PC-9 (cell line): ENCODE measurements around the gene EMD.

Source experiments
- EZH2 ChIP-seq: fragments of 200-600 bp; sonication (generic); IDR thresholded peaks from 2 replicates; pipeline ENCODE4 v1.8.0; 2017; ENCODE audit warnings: antibody characterized with exemption, low read depth
- TF ChIP-seq, protein P1 (sequence below): fragments of 200-600 bp; sonication (generic); conservative IDR thresholded peaks from 2 replicates; pipeline ENCODE4 v1.6.1; 2017; ENCODE audit warnings: mixed run types, antibody characterized with exemption, mild to moderate bottlenecking, moderate library complexity

DNA sequence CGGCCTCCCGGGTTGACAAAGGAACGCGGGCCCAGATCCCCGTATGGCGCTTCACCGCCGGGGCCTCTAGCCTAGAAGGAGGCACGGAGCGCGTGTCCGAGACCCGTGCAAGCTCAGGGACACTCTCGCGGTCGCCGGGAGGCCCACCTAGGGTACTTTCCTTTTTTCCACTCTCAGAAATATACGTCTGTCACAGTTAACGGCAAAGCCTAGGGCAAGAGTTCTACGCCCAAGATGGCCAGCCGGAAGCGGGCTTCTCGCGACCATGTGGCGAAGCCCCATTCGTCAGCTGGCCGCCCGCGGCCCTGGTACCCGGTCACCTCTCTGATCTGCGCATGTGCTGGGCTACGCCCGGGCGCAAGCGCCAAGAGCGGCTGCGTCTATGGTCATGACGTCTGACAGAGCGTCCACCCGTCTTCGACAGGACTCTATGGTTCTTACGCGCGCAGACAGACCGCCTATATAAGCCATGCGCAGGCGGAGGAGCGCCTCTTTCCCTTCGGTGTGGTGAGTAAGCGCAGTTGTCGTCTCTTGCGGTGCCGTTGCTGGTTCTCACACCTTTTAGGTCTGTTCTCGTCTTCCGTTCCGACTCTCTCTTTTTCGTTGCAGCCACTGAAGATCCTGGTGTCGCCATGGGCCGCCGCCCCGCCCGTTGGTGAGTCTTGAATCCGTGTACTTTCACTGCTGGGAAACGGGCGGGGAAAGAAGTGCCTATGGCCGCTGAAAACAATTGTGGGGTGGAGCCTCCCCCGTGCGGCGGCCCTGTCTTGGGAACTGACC is 19.0 kb downstream of the EMD start, which contains the start of gene RPL10:
- TF ChIP-seq, protein P1, sequence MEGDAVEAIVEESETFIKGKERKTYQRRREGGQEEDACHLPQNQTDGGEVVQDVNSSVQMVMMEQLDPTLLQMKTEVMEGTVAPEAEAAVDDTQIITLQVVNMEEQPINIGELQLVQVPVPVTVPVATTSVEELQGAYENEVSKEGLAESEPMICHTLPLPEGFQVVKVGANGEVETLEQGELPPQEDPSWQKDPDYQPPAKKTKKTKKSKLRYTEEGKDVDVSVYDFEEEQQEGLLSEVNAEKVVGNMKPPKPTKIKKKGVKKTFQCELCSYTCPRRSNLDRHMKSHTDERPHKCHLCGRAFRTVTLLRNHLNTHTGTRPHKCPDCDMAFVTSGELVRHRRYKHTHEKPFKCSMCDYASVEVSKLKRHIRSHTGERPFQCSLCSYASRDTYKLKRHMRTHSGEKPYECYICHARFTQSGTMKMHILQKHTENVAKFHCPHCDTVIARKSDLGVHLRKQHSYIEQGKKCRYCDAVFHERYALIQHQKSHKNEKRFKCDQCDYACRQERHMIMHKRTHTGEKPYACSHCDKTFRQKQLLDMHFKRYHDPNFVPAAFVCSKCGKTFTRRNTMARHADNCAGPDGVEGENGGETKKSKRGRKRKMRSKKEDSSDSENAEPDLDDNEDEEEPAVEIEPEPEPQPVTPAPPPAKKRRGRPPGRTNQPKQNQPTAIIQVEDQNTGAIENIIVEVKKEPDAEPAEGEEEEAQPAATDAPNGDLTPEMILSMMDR = no peak
- TF ChIP-seq EZH2 = no peak
